G401.6 (cell line): ENCODE results near the gene CD19.
"Not testable (repeated sequence)": the region's sequence is repeated elsewhere in the genome, so short reads cannot be mapped to it uniquely, and the experiment has no call there.

Source experiments
- FAIRE-seq: peaks from 2 replicates; lab custom pipeline; 2012; peaks lifted over from hg19 to GRCh38; lab: Jason Lieb, UNC

CD19 gene

DNA sequence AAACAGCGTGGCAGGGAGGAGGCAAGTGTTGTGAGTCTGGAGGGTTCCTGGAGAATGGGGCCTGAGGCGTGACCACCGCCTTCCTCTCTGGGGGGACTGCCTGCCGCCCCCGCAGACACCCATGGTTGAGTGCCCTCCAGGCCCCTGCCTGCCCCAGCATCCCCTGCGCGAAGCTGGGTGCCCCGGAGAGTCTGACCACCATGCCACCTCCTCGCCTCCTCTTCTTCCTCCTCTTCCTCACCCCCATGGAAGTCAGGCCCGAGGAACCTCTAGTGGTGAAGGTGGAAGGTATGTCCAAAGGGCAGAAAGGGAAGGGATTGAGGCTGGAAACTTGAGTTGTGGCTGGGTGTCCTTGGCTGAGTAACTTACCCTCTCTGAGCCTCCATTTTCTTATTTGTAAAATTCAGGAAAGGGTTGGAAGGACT is at the start of gene CD19:
TSS of gene CD19 (plus strand) at position 171 of the 425 bp plus-strand sequence. CDS start at position 201, 30 bp downstream.
- FAIRE-seq: no peak

GRCh38 chr16:28882551-28883160 is 49.1 kb upstream of the CD19 start:
- no peak for FAIRE-seq

DNA sequence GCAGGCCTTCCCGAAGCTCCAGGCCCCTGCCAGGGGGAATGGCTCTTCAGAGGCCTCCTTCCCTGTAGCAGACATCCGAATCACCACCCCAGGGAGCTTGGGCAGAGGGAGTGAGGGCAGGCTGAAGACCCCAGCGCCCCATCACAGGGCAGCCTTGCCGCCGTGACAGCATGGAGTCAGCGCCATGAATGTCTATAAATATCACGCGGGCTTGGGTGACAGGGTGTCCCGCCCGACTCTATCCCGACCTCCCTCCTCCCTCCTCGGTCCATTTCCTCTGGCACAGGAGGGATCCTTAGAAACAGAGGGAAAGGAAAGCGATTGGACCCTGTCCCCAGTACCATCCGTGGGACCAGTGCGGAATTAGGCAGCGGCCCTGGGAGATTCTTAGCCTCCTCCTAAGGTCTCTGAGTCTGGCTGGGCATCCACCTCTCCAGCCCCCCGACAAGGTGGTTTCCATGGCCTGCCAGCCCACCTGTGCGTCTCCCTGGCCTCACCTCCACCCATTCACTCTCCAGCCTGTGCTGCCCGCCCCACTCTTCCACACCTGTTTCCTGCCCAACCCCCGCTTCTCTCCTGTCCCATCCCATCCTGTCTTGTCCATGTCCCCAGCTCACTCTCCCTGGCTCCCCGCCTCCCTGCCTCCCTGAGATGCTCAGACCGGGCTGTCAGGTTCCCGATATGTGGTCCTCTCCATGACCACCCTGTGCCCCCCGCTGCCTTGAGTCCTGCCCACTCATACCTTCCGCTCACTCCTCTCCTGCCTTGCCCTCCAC is 48.4 kb upstream of the CD19 start:
- no peak for FAIRE-seq

- no peak for FAIRE-seq
Observed at GRCh38 chr16:28884045-28884444, 47.7 kb upstream of the CD19 start.

DNA sequence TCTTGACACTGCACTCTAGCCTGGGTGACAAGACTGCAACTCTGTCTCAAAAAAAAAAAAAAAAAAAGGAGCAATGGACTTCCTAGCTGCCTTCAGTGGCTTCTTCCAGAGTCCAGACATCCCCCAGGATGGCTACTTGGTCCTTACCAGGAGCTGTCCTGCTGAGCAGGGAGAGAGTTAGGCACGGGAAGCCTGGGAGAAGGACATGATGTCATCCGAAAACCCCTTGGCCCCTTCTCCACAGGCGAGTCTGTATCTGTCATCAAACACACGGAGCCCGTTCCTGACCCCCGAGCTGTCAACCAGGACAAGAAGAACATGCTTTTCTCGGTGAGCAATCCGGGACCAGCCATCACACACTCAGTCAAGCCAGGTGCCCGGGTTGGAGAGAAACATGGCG is 44.8 kb upstream of the CD19 start:
- no peak for FAIRE-seq

GRCh38 chr16:28890355-28890754 is 41.4 kb upstream of the CD19 start:
- not testable (repeated sequence) for FAIRE-seq

GRCh38 chr16:28891964-28892890 is 39.5 kb upstream of the CD19 start:
- no peak for FAIRE-seq

GRCh38 chr16:28893291-28893690 is 38.5 kb upstream of the CD19 start:
- no peak for FAIRE-seq

DNA sequence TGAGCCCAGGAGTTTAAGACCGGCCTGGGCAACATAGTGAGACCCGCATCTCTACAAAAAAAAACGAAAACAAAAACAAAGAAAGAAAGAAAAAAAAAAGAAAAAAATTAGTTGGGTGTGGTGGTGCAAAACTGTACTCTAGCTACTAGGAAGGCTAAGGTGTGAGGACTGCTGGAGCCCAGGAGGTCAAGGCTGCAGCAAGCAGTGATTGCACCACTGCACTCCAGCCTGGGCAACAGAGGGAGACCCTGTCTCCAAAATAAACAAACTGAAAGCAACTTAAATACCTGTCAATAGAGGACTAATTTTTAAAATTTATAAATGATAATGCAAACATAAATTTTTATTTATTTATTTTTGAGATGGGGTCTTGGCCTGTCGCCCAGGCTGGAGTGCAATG is 36.2 kb upstream of the CD19 start:
- no peak for FAIRE-seq

- no peak for FAIRE-seq
Observed at GRCh38 chr16:28897826-28898225, 33.9 kb upstream of the CD19 start.

DNA sequence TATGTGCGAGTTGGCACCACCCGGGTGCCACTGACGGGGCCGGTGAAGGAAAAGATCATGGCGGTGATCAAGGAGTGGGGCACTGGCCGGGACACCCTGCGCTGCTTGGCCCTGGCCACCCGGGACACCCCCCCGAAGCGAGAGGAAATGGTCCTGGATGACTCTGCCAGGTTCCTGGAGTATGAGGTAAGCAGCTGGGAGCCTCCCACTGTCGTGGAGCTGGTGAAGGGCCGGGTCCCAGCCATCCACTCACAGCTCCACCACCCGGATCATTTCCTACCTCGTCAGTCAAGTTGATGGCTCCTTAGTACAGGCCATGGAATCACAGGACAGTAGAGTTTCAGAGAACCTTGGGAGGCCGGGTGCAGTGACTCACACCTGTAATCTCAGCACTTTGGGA is 33.5 kb upstream of the CD19 start:
- FAIRE-seq: no peak

GRCh38 chr16:28898942-28899341 is 32.8 kb upstream of the CD19 start:
- no peak for FAIRE-seq

- FAIRE-seq: no peak
Observed at GRCh38 chr16:28899882-28900590, 31.7 kb upstream of the CD19 start.

DNA sequence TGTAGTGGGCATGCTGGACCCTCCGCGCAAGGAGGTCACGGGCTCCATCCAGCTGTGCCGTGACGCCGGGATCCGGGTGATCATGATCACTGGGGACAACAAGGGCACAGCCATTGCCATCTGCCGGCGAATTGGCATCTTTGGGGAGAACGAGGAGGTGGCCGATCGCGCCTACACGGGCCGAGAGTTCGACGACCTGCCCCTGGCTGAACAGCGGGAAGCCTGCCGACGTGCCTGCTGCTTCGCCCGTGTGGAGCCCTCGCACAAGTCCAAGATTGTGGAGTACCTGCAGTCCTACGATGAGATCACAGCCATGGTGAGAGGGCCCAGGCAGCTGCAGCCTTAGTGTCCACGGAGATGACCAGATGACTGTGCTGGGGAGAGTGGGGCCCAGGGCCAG is 31.2 kb upstream of the CD19 start:
- FAIRE-seq: no peak

DNA sequence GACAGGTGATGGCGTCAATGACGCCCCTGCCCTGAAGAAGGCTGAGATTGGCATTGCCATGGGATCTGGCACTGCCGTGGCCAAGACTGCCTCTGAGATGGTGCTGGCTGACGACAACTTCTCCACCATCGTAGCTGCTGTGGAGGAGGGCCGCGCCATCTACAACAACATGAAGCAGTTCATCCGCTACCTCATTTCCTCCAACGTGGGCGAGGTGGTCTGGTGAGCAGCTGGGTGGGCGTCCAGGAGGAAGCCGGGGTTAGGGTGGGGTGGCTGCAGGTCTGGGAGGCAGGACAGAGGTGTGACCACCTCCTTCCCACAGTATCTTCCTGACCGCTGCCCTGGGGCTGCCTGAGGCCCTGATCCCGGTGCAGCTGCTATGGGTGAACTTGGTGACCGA is 29.9 kb upstream of the CD19 start:
- FAIRE-seq: no peak

GRCh38 chr16:28902909-28903308 is 28.9 kb upstream of the CD19 start:
- FAIRE-seq: no peak

- no peak for FAIRE-seq
Observed at GRCh38 chr16:28903344-28904042, 28.3 kb upstream of the CD19 start.

GRCh38 chr16:28904363-28904762 is 27.4 kb upstream of the CD19 start:
- FAIRE-seq: no peak

DNA sequence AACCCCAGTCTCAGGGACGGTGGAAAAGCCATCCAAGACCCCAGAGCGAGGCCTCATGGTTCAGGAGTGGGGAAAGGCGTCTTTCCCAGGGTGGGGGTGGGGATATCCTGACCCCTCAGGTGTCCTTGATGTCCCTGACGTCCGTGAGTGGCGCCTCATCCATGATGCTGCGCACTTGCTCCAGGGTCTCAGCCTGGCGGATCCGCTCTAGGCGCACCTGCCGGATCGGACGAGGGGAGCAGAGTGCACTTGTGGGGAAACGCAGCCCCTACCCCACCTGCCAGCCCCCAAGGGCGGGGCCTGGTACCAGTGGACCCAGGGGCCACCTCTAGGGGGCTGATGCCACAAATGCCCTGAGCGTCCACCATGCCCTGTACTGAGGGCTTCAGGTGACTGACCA is 26.9 kb upstream of the CD19 start:
- no peak for FAIRE-seq

DNA sequence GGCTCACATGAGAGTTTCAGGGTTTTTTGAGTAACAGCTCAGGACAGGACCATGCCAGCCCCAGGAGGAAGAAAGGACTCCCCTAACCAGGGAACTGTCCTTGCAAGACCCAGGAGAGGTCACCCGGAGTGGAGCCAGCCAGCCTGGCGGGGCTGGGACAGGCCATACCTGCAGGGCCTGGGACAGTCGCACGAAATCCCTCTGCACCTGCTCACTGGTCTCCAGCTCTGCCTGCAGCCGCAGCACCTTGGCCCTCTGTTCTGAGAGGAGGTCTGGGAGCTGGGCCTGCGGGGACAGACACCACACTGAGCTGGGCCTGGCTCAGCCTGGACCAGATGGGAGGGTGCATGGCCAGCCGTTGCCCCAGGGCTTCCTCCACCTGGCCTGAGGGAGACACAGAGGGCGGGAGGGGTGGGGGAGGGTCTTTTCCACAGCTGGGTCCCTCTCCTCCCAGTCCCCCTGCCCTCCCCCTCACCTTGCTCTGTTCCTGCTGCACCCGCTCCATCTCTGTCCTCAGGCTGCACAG is 26.5 kb upstream of the CD19 start:
- no peak for FAIRE-seq

DNA sequence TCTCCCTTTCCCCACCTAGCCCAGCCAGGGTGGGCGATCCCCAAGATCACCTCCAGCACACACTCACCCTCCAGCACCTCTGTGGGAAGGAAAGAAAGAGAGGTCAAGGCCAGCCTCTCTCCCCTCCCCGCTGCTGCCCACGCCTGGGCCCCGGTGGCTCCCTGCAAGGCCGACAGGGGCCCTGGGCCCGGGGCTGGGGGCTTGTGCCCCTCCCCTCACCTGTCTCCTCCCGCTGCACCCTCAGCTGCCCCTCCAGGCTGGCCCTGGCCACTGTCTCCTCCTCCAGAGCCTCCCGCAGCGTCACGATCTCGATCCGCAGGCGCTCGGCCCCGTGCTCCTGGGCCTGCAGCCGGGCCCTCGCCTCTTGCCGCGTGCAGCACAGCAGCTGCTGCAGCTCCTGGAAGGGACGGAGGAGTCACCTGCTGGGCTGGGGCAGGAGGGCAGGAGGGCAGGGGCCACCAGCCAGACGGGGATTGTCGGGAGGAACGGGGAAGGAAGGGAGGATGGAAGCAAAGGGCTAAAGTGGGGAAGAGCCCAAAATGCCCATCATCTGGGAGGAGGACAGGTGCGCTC is 25.9 kb upstream of the CD19 start:
- FAIRE-seq: no peak
